ENCODE results near the gene LRRC51. TPM values are rescaled to one million over a fixed set of nuclear protein-coding genes. Genes with fewer than 3 reads are reported as not detected.

Gene LRRC51
- polyA plus RNA-seq, 1 donor from 2014 or later = 20.8 TPM

GRCh38 chr11:72067266-72067665 is 13.4 kb upstream of the LRRC51 start:
- no peaks in the 10 kb centered on the region for H4K20me1 ChIP-seq (ENCODE audit: insufficient read depth)
- no peak overlapping the region for H3K9ac ChIP-seq (ENCODE audit: low read length)
- no peak overlapping the region for H3K27ac ChIP-seq (ENCODE audit: low read length)
- H3K9me3 ChIP-seq (ENCODE audit: low read length) = no peaks in the 10 kb centered on the region
- no peaks in the 10 kb centered on the region for H3F3A ChIP-seq (ENCODE audit: insufficient read depth, low read length, poor library complexity, severe bottlenecking)
- no peak overlapping the region for H3K4me3 ChIP-seq (ENCODE audit: low read length)
- H3K4me2 ChIP-seq (ENCODE audit: low read length) = no peak overlapping the region
- no peaks in the 10 kb centered on the region for H3K27me3 ChIP-seq (ENCODE audit: insufficient read depth, low read depth, low read length)
- peaks cover 12% of the 10 kb centered on the region for H3K79me2 ChIP-seq (replicated peaks; ENCODE audit: insufficient read depth, low read length)
- no peak for TF ChIP-seq RAD21 (conservative IDR thresholded peaks at IDR 0.05)
- TF ChIP-seq TAF1 (IDR thresholded peaks at IDR 0.05; ENCODE audit: low read depth) = no peak
- no peak for TF ChIP-seq MXI1 (conservative IDR thresholded peaks at IDR 0.05; ENCODE audit: poor library complexity, severe bottlenecking)
- TF ChIP-seq EP300 (conservative IDR thresholded peaks at IDR 0.05; ENCODE audit: poor library complexity, severe bottlenecking) = no peak
- TF ChIP-seq POLR2AphosphoS5 (IDR thresholded peaks at IDR 0.05) = no peak
- TF ChIP-seq EZH2 (IDR thresholded peaks at IDR 0.05; ENCODE audit: borderline replicate concordance, insufficient read depth, low read length, poor library complexity, severe bottlenecking) = no peak
- no peak for TF ChIP-seq SMC3 (conservative IDR thresholded peaks at IDR 0.05; ENCODE audit: poor library complexity)
- TF ChIP-seq, protein P1, sequence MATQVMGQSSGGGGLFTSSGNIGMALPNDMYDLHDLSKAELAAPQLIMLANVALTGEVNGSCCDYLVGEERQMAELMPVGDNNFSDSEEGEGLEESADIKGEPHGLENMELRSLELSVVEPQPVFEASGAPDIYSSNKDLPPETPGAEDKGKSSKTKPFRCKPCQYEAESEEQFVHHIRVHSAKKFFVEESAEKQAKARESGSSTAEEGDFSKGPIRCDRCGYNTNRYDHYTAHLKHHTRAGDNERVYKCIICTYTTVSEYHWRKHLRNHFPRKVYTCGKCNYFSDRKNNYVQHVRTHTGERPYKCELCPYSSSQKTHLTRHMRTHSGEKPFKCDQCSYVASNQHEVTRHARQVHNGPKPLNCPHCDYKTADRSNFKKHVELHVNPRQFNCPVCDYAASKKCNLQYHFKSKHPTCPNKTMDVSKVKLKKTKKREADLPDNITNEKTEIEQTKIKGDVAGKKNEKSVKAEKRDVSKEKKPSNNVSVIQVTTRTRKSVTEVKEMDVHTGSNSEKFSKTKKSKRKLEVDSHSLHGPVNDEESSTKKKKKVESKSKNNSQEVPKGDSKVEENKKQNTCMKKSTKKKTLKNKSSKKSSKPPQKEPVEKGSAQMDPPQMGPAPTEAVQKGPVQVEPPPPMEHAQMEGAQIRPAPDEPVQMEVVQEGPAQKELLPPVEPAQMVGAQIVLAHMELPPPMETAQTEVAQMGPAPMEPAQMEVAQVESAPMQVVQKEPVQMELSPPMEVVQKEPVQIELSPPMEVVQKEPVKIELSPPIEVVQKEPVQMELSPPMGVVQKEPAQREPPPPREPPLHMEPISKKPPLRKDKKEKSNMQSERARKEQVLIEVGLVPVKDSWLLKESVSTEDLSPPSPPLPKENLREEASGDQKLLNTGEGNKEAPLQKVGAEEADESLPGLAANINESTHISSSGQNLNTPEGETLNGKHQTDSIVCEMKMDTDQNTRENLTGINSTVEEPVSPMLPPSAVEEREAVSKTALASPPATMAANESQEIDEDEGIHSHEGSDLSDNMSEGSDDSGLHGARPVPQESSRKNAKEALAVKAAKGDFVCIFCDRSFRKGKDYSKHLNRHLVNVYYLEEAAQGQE (IDR thresholded peaks at IDR 0.05; ENCODE audit: borderline replicate concordance) = no peak
- TF ChIP-seq CTCF (IDR thresholded peaks at IDR 0.05; ENCODE audit: poor library complexity, severe bottlenecking) = no peak
- H2AFZ ChIP-seq (ENCODE audit: low read depth, low read length) = no peak overlapping the region
- H3K36me3 ChIP-seq (ENCODE audit: insufficient read depth, low read length) = no peaks in the 10 kb centered on the region
- H3K9me2 ChIP-seq (ENCODE audit: insufficient read depth, low read length) = no peaks in the 10 kb centered on the region

- peaks cover 15% of the 10 kb centered on the region for H3K79me2 ChIP-seq (replicated peaks; ENCODE audit: insufficient read depth, low read length)
Measured at GRCh38 chr11:72067676-72068075, 13.0 kb upstream of the LRRC51 start.

More at GRCh38 chr11:72067676-72068075, 13.0 kb upstream of the LRRC51 start:
- TF ChIP-seq POLR2AphosphoS5 (IDR thresholded peaks at IDR 0.05) (no peak), EZH2 (IDR thresholded peaks at IDR 0.05; ENCODE audit: borderline replicate concordance, insufficient read depth, low read length, poor library complexity, severe bottlenecking) (no peak), RAD21 (conservative IDR thresholded peaks at IDR 0.05) (no peak), MXI1 (conservative IDR thresholded peaks at IDR 0.05; ENCODE audit: poor library complexity, severe bottlenecking) (no peak), SMC3 (conservative IDR thresholded peaks at IDR 0.05; ENCODE audit: poor library complexity) (no peak), EP300 (conservative IDR thresholded peaks at IDR 0.05; ENCODE audit: poor library complexity, severe bottlenecking) (no peak), CTCF (IDR thresholded peaks at IDR 0.05; ENCODE audit: poor library complexity, severe bottlenecking) (no peak), TAF1 (IDR thresholded peaks at IDR 0.05; ENCODE audit: low read depth) (no peak)
- TF ChIP-seq, protein P1 (IDR thresholded peaks at IDR 0.05; ENCODE audit: borderline replicate concordance) = no peak
- no peaks in the 10 kb centered on the region for H3K9me2 ChIP-seq (ENCODE audit: insufficient read depth, low read length)
- H3K4me3 ChIP-seq (ENCODE audit: low read length) = no peak overlapping the region
- no peaks in the 10 kb centered on the region for H3K9me3 ChIP-seq (ENCODE audit: low read length)
- no peaks in the 10 kb centered on the region for H3F3A ChIP-seq (ENCODE audit: insufficient read depth, low read length, poor library complexity, severe bottlenecking)
- H3K27me3 ChIP-seq (ENCODE audit: insufficient read depth, low read depth, low read length) = no peaks in the 10 kb centered on the region
- H3K36me3 ChIP-seq (ENCODE audit: insufficient read depth, low read length) = no peaks in the 10 kb centered on the region
- no peak overlapping the region for H2AFZ ChIP-seq (ENCODE audit: low read depth, low read length)
- H4K20me1 ChIP-seq (ENCODE audit: insufficient read depth) = no peaks in the 10 kb centered on the region
- H3K9ac ChIP-seq (ENCODE audit: low read length) = no peak overlapping the region
- no peak overlapping the region for H3K4me2 ChIP-seq (ENCODE audit: low read length)
- no peak overlapping the region for H3K27ac ChIP-seq (ENCODE audit: low read length)
